ENCODE data around the gene RAB25. TPM values are rescaled to one million over a fixed set of nuclear protein-coding genes. Genes with fewer than 3 reads are reported as not detected.
"Not testable (repeated sequence)": the region's sequence is repeated elsewhere in the genome, so short reads cannot be mapped to it uniquely, and the experiment has no call there.

Gene RAB25
- total RNA-seq, 1 donor, result 0.21 TPM

DNA sequence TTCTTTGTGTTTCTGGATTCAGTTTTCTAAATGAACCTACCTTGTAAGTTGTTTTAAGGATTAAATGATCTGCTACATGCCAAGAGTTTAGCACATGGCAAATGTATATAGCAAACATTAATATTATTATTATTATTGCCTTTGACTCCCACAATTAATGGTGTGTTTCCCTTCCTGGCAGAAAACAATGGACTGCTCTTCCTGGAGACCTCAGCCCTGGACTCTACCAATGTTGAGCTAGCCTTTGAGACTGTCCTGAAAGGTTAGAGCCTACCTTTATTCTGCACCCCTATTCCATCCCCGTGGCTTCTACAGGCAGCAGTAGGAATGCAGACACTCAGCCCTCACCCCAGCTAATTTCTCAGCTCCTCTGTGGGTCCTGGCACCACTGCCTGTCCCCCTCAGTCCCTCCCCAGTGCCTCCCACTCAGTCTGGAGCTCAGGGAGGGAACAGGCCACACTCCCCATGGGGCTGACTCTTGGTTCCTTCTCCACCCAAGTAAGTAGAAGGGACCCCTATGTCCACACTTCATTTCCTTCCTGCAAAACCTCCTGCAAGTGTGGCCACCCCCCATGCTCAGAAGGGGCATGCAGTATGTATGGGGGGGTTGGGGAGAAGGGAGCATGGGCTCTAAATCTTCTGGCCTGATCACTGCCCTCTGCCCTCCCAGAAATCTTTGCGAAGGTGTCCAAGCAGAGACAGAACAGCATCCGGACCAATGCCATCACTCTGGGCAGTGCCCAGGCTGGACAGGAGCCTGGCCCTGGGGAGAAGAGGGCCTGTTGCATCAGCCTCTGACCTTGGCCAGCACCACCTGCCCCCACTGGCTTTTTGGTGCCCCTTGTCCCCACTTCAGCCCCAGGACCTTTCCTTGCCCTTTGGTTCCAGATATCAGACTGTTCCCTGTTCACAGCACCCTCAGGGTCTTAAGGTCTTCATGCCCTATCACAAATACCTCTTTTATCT lies 8.8 kb downstream of the RAB25 start:
- Histone ChIP-seq H3K4me1 (ENCODE audit: insufficient read depth, low read length) (peaks cover 4% of the 10 kb centered on the region), H3K9me3 (ENCODE audit: low read depth, low read length) (no peaks in the 10 kb centered on the region), H3K27me3 (ENCODE audit: insufficient read depth, low read length) (no peaks in the 10 kb centered on the region), H3K4me3 (ENCODE audit: low read length) (no peak overlapping the region)

- Histone ChIP-seq H3K27me3 (ENCODE audit: insufficient read depth, low read length) (no peaks in the 10 kb centered on the region), H3K4me3 (ENCODE audit: low read length) (no peak overlapping the region), H3K4me1 (ENCODE audit: insufficient read depth, low read length) (peaks cover 4% of the 10 kb centered on the region), H3K9me3 (ENCODE audit: low read depth, low read length) (no peaks in the 10 kb centered on the region)
Measured at GRCh38 chr1:156070548-156070947, 9.6 kb downstream of the RAB25 start.

GRCh38 chr1:156071332-156071816 lies 10.4 kb downstream of the RAB25 start:
- peaks cover 10% of the 10 kb centered on the region for H3K4me1 ChIP-seq (ENCODE audit: insufficient read depth, low read length)
- not testable (repeated sequence) for H3K4me3 ChIP-seq (ENCODE audit: low read length); H3K27me3 ChIP-seq (ENCODE audit: insufficient read depth, low read length); H3K9me3 ChIP-seq (ENCODE audit: low read depth, low read length)

- H3K27me3 ChIP-seq (ENCODE audit: insufficient read depth, low read length), result peaks cover 4% of the 10 kb centered on the region
- H3K4me3 ChIP-seq (ENCODE audit: low read length), result no peak overlapping the region
- H3K9me3 ChIP-seq (ENCODE audit: low read depth, low read length), result no peaks in the 10 kb centered on the region
- peaks cover 13% of the 10 kb centered on the region for H3K4me1 ChIP-seq (ENCODE audit: insufficient read depth, low read length)
Measured at GRCh38 chr1:156072251-156072650, 11.3 kb downstream of the RAB25 start.

- Histone ChIP-seq H3K4me1 (ENCODE audit: insufficient read depth, low read length) (peaks cover 13% of the 10 kb centered on the region), H3K9me3 (ENCODE audit: low read depth, low read length) (no peaks in the 10 kb centered on the region), H3K4me3 (ENCODE audit: low read length) (no peak overlapping the region), H3K27me3 (ENCODE audit: insufficient read depth, low read length) (peaks cover 4% of the 10 kb centered on the region)
Measured at GRCh38 chr1:156073110-156073687, 12.2 kb downstream of the RAB25 start.

DNA sequence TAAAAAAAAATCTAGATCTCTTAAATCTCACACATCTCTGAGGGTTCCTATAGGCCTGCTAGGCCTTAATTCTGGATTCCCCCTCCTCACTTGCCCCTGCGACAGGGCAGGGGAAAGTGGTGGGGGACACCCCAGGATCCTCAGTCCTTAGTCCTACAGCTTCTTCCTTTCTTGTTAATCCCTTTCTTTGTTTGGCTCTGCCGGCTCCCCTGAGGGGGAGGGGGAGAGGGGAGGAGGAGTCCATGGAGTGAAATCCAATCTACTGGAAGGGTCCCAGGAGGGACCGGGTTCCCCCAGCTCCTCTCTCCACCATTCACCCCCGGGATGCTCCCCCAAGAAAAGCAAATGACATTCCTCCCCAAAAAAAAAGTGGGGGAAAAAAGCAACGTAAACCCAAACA lies 12.8 kb downstream of the RAB25 start:
- H3K4me3 ChIP-seq (ENCODE audit: low read length), result no peak overlapping the region
- no peaks in the 10 kb centered on the region for H3K9me3 ChIP-seq (ENCODE audit: low read depth, low read length)
- peaks cover 13% of the 10 kb centered on the region for H3K4me1 ChIP-seq (ENCODE audit: insufficient read depth, low read length)
- peaks cover 4% of the 10 kb centered on the region for H3K27me3 ChIP-seq (ENCODE audit: insufficient read depth, low read length)

DNA sequence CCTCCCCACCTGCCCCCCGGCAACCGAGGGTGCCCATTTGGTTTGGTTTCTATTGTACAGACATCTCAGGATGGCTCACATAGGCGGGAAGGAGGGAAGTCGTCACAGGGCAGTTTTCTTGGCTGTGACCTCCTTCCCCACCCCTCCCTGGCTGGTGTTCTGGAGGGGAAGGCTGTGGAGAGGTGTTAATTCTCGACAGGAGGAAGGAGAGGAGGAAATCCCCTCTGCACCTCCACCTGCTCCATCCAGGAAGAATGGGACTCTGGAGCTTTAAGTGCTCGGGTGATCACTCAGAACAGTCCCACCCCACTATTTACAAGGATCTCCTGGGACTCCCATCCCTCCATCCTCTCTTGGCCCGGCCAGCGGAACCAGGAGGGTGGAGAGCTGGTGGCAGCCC lies 13.7 kb downstream of the RAB25 start:
- Histone ChIP-seq H3K4me3 (ENCODE audit: low read length) (no peak overlapping the region), H3K9me3 (ENCODE audit: low read depth, low read length) (no peaks in the 10 kb centered on the region), H3K27me3 (ENCODE audit: insufficient read depth, low read length) (peaks cover 4% of the 10 kb centered on the region), H3K4me1 (ENCODE audit: insufficient read depth, low read length) (peaks cover 13% of the 10 kb centered on the region)

DNA sequence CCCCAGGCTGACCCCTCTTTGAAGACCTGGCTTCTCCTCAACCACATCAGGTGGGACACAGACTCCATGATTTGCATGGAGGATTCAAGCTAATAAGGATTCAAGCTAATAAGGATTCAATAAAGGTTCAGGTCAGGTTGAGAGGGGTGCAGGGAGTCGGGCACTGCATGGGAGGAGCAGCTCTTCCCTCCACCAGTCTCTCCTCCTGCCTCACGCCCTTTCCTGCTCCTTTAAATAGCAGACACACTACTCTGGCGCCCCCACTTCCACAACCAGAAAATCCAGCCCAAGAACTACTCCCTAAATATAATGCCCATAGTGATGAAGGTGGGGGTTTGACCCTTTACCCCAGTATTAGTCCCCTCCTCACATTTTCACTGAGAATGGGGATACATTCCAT lies 14.2 kb downstream of the RAB25 start:
- H3K4me1 ChIP-seq (ENCODE audit: insufficient read depth, low read length), result peaks cover 13% of the 10 kb centered on the region
- H3K27me3 ChIP-seq (ENCODE audit: insufficient read depth, low read length), result peaks cover 4% of the 10 kb centered on the region
- no peaks in the 10 kb centered on the region for H3K9me3 ChIP-seq (ENCODE audit: low read depth, low read length)
- H3K4me3 ChIP-seq (ENCODE audit: low read length), result no peak overlapping the region

GRCh38 chr1:156075775-156076204 lies 14.8 kb downstream of the RAB25 start:
- peaks cover 4% of the 10 kb centered on the region for H3K27me3 ChIP-seq (ENCODE audit: insufficient read depth, low read length)

DNA sequence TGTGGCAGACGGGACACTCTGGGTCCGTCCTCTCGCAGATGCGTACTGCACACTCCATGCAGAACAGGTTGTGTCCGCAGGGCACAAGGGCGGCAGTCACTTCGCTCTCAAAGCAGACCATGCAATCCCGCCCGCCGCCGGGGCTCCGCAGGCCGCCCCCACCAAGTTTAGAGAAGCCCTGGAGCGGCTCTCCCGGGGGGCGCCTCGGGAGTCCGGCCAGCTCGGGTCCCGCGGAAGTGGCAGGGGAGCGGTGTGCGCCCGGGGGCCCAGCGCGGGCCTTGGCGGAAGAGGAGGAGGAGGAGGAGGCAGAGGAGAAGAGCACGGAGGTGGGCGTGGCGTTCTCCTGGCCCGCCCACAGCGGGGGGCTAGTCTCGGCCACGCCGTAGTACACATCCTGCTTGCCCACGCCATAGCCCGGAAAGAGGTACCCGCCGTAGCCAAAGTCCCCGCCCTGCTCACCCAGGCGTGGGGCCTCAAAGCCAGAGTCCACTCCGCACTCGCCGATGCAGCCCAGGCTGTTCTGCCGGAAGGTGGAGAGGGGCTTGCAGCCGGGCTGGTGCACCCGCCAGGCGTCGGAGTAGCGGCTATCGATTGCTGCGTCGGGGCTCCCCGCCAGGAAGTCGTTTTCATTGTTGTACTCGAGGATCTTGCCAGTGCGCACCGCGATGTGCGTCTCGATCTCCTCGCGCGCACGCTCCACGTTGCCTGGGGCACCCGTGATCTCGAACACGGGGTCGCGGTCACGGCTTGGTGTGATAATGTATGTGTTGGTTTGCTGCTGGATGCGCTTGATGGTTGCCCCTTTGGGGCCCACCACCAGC lies 15.9 kb downstream of the RAB25 start:
- Histone ChIP-seq H3K4me1 (ENCODE audit: insufficient read depth, low read length) (peaks cover 13% of the 10 kb centered on the region), H3K4me3 (ENCODE audit: low read length) (peak overlapping the region; percentile 16), H3K27me3 (ENCODE audit: insufficient read depth, low read length) (peaks cover 8% of the 10 kb centered on the region), H3K9me3 (ENCODE audit: low read depth, low read length) (no peaks in the 10 kb centered on the region)

More at GRCh38 chr1:156075775-156076204, 14.8 kb downstream of the RAB25 start:
- Histone ChIP-seq H3K9me3 (ENCODE audit: low read depth, low read length) (no peaks in the 10 kb centered on the region), H3K4me1 (ENCODE audit: insufficient read depth, low read length) (peaks cover 13% of the 10 kb centered on the region), H3K4me3 (ENCODE audit: low read length) (no peak overlapping the region)

DNA sequence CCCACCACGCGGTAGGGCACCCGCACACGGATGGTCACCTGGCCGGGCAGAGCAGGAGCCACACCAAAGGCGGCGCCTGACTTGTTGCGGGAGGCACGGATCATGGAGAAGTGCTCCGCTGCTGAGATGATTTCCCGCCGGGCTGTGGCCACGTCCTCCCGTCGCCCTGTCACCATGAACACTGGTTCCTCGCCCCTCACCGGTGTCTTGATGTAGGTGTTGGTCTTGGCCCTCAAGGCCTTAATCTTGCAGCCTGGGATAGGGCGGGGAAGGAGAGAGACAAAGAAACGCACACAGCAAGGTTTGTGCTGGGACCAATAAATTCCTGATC lies 16.4 kb downstream of the RAB25 start:
- peaks cover 13% of the 10 kb centered on the region for H3K4me1 ChIP-seq (ENCODE audit: insufficient read depth, low read length)
- no peak overlapping the region for H3K4me3 ChIP-seq (ENCODE audit: low read length)
- H3K9me3 ChIP-seq (ENCODE audit: low read depth, low read length), result no peaks in the 10 kb centered on the region
- peaks cover 8% of the 10 kb centered on the region for H3K27me3 ChIP-seq (ENCODE audit: insufficient read depth, low read length)

DNA sequence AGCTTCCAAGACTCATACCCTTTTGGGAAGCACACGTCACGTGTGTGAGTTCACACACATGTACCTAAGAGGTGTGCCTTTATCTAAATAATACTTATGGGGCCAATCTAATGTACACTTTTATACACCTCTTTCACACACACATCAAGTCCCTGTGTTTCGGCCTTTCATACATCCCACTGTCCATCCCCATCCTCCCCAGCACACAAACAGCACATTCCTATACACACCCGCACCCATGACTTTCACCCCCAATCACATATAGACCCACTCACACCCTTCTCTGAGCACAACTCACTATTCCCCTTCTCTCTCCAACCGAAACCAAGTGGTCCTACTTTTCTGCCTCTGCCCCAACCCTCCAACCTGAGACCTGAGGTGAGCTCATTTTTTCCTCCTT lies 17.8 kb downstream of the RAB25 start:
- H3K27me3 ChIP-seq (ENCODE audit: insufficient read depth, low read length), result peaks cover 12% of the 10 kb centered on the region
- peaks cover 19% of the 10 kb centered on the region for H3K4me1 ChIP-seq (ENCODE audit: insufficient read depth, low read length)
- no peaks in the 10 kb centered on the region for H3K9me3 ChIP-seq (ENCODE audit: low read depth, low read length)
- H3K4me3 ChIP-seq (ENCODE audit: low read length), result no peak overlapping the region

DNA sequence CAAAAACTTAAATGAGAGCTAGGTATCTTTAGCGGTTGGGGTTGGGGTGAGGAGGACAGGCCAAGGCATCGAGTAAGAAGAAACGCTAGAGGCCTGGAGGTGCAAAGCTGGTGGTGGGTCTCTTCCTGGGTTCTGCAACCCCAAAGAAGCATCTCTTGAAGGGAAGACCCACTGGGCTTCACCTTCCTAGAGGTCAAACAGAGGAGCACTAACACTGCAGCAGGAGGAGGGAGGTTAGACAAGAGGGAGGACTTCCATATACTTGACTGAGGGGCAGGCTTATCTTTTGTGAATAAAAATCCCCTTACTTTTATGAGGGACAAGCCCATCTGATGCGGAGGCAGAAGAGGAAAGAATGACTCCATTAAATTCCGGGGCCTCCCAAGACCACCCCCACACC lies 18.8 kb downstream of the RAB25 start:
- no peaks in the 10 kb centered on the region for H3K9me3 ChIP-seq (ENCODE audit: low read depth, low read length)
- peaks cover 21% of the 10 kb centered on the region for H3K27me3 ChIP-seq (ENCODE audit: insufficient read depth, low read length)
- H3K4me3 ChIP-seq (ENCODE audit: low read length), result no peak overlapping the region
- H3K4me1 ChIP-seq (ENCODE audit: insufficient read depth, low read length), result peaks cover 19% of the 10 kb centered on the region

GRCh38 chr1:156080241-156080862 lies 19.4 kb downstream of the RAB25 start:
- H3K27me3 ChIP-seq (ENCODE audit: insufficient read depth, low read length), result peaks cover 23% of the 10 kb centered on the region

DNA sequence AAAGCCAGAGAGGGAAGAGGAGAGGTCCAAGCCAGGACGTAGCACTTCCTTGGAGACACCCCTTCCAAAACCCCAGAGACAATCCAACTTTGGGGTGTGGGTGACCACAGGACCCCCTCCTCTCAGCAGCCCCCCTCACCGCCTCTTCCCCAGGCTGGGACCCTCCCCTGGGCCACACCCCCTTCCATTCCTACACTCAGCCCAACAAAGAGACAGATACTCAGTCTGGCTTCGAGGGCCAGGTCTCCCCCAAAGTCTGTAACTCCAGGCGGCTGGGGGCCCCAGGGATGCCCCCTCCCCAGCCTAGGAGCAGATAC lies 19.9 kb downstream of the RAB25 start:
- H3K4me3 ChIP-seq (ENCODE audit: low read length), result no peak overlapping the region
- H3K27me3 ChIP-seq (ENCODE audit: insufficient read depth, low read length), result peaks cover 21% of the 10 kb centered on the region
- peaks cover 17% of the 10 kb centered on the region for H3K4me1 ChIP-seq (ENCODE audit: insufficient read depth, low read length)
- H3K9me3 ChIP-seq (ENCODE audit: low read depth, low read length), result no peaks in the 10 kb centered on the region

More at GRCh38 chr1:156080241-156080862, 19.4 kb downstream of the RAB25 start:
- Histone ChIP-seq H3K4me3 (ENCODE audit: low read length) (no peak overlapping the region), H3K4me1 (ENCODE audit: insufficient read depth, low read length) (peaks cover 19% of the 10 kb centered on the region), H3K9me3 (ENCODE audit: low read depth, low read length) (no peaks in the 10 kb centered on the region)
